Hepatocyte (in vitro differentiated cells): Measurements from ENCODE around the gene GPR183. TPM values are rescaled to one million over a fixed set of nuclear protein-coding genes. Genes with fewer than 3 reads are reported as not detected.

Experiments used
- DNase-seq: peaks from one replicate; pipeline ENCODE4 v3.0.0-alpha.2; 2016; ENCODE audit warnings: low spot score
- H2AFZ ChIP-seq: fragments of 200-600 bp; sonication (generic); 2 replicates; pipeline ENCODE4 v1.6.0; 2016; ENCODE audit warnings: antibody characterized with exemption, mild to moderate bottlenecking
- H3K27ac ChIP-seq: fragments of 200-600 bp; sonication (generic); 2 replicates; pipeline ENCODE4 v1.5.1; 2016; ENCODE audit warnings: mild to moderate bottlenecking
- H3K27me3 ChIP-seq: fragments of 200-600 bp; sonication (generic); 2 replicates; pipeline ENCODE4 v1.6.1; 2016
- H3K36me3 ChIP-seq: fragments of 200-600 bp; sonication (generic); replicated peaks from 2 replicates; pipeline ENCODE4 v1.5.1; 2016; ENCODE audit warnings: low read depth; ENCODE audit not compliant: insufficient read depth
- H3K4me1 ChIP-seq: fragments of 200-600 bp; sonication (generic); 2 replicates; pipeline ENCODE4 v1.5.1; 2016; ENCODE audit warnings: mild to moderate bottlenecking, moderate library complexity; ENCODE audit not compliant: insufficient read depth
- H3K4me2 ChIP-seq: fragments of 200-600 bp; sonication (generic); 2 replicates; pipeline ENCODE4 v1.6.0; 2016
- H3K4me3 ChIP-seq: fragments of 200-600 bp; sonication (generic); 2 replicates; pipeline ENCODE4 v1.5.1; 2016; ENCODE audit warnings: mild to moderate bottlenecking
- H3K79me2 ChIP-seq: fragments of 200-600 bp; sonication (generic); 2 replicates; pipeline ENCODE4 v1.6.0; 2017; ENCODE audit warnings: mild to moderate bottlenecking
- H3K9me2 ChIP-seq: fragments of 200-600 bp; sonication (generic); replicated peaks from 2 replicates; pipeline ENCODE4 v1.6.0; 2017; ENCODE audit warnings: mild to moderate bottlenecking; ENCODE audit not compliant: insufficient read depth
- H3K9me3 ChIP-seq: fragments of 200-600 bp; sonication (generic); 2 replicates; pipeline ENCODE4 v1.5.1; 2016; ENCODE audit warnings: low read depth, mild to moderate bottlenecking
- H4K20me1 ChIP-seq: fragments of 200-600 bp; sonication (generic); 2 replicates; pipeline ENCODE4 v1.6.0; 2016; ENCODE audit warnings: mild to moderate bottlenecking; ENCODE audit not compliant: insufficient read depth, poor library complexity, severe bottlenecking
- EZH2 ChIP-seq: fragments of 200-600 bp; sonication (generic); IDR thresholded peaks from 2 replicates; pipeline ENCODE4 v1.6.1; 2016; ENCODE audit warnings: antibody characterized with exemption, mild to moderate bottlenecking, borderline replicate concordance
- EZH2phosphoT487 ChIP-seq: fragments of 200-600 bp; sonication (generic); IDR thresholded peaks from one replicate; pipeline ENCODE4 v1.6.1; 2018; ENCODE audit warnings: antibody characterized with exemption, mild to moderate bottlenecking, low read depth, moderate library complexity; ENCODE audit not compliant: unreplicated experiment, severe bottlenecking
- WGBS: methylation state at CpG from one replicate; pipeline ENCODE4 v1.1.6; 2016; ENCODE audit warnings: low lambda C conversion rate; ENCODE audit errors: missing lambda C conversion rate; 5-methylcytosine and 5-hydroxymethylcytosine counted together
- microRNA counts: library from miRNA; unstranded; fragments of <30 nt; microRNA quantifications from one replicate; lab custom pipeline; 2017
- microRNA-seq: library from miRNA; unstranded; fragments of <30 nt; microRNA quantifications from one replicate; pipeline ENCODE4, GENCODE V29; 2017
- polyA plus RNA-seq: library from polyadenylated mRNA; unstranded; fragments of >200 nt; fragmentation: Nextera tagmentation; extraction: Ambion mirVana; gene quantifications from 2 replicates; pipeline ENCODE4 v1.2.1, GENCODE V29; 2016
- small RNA-seq: library from RNA; depleted of rRNA; stranded (forward); fragments of <200 nt; gene quantifications from one replicate; pipeline ENCODE3, GENCODE V24; 2014
- total RNA-seq: library from RNA; depleted of rRNA; stranded (reverse); fragments of >200 nt; gene quantifications from 2 replicates; pipeline ENCODE4 v1.2.3, GENCODE V29; 2014
- TF ChIP-seq, protein P1 (sequence below): fragments of 200-600 bp; sonication (generic); IDR thresholded peaks from 2 replicates; pipeline ENCODE4 v1.5.1; 2016; ENCODE audit warnings: antibody characterized with exemption, mild to moderate bottlenecking; ENCODE audit not compliant: poor library complexity

The GPR183 gene
- total and polyA plus RNA-seq, 2 experiments from 2014 or later = 1.4 to 5.2 TPM

GRCh38 chr13:99246100-99246499 lies 61.1 kb downstream of the GPR183 start:
- DNase-seq = no peak
- no peaks in the 10 kb centered on the region for H3K36me3 ChIP-seq
- H3K4me3 ChIP-seq = no peak overlapping the region
- no peaks in the 10 kb centered on the region for H3K27me3 ChIP-seq
- no peak overlapping the region for H3K4me2 ChIP-seq
- WGBS = 97% methylated on average over 1 of the region's 1 CpG
- H4K20me1 ChIP-seq = no peaks in the 10 kb centered on the region
- peaks cover 6% of the 10 kb centered on the region for H3K79me2 ChIP-seq
- TF ChIP-seq EZH2phosphoT487 = no peak
- no peak for TF ChIP-seq EZH2
- TF ChIP-seq, protein P1, sequence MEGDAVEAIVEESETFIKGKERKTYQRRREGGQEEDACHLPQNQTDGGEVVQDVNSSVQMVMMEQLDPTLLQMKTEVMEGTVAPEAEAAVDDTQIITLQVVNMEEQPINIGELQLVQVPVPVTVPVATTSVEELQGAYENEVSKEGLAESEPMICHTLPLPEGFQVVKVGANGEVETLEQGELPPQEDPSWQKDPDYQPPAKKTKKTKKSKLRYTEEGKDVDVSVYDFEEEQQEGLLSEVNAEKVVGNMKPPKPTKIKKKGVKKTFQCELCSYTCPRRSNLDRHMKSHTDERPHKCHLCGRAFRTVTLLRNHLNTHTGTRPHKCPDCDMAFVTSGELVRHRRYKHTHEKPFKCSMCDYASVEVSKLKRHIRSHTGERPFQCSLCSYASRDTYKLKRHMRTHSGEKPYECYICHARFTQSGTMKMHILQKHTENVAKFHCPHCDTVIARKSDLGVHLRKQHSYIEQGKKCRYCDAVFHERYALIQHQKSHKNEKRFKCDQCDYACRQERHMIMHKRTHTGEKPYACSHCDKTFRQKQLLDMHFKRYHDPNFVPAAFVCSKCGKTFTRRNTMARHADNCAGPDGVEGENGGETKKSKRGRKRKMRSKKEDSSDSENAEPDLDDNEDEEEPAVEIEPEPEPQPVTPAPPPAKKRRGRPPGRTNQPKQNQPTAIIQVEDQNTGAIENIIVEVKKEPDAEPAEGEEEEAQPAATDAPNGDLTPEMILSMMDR = no peak
- H3K9me3 ChIP-seq = no peaks in the 10 kb centered on the region
- H3K9me2 ChIP-seq = no peaks in the 10 kb centered on the region
- no peaks in the 10 kb centered on the region for H3K4me1 ChIP-seq
- H3K27ac ChIP-seq = no peak overlapping the region
- no peak overlapping the region for H2AFZ ChIP-seq

MicroRNAs within 50 kb of the gene (microRNA counts, 767-probe panel; counts per million panel counts)
- not detected for microRNA hsa-miR-623 (lab: Ali Mortazavi, UCI)

Small RNA genes within 50 kb of the gene (microRNA-seq; reads per million reads assigned to microRNA genes)
- gene MIR623 = not detected

Small RNA genes within 50 kb of the gene (small RNA-seq; reads per million reads assigned to genes)
- not detected for gene MIR623

Other genes with a start within 250 kb of the GPR183 start
- 78.2 and 87.7 TPM in 2 replicates for gene UBAC2, start 106.5 kb downstream of the GPR183 start, total RNA-seq
- gene UBAC2, start 106.5 kb downstream of the GPR183 start, polyA plus RNA-seq = 68.2 and 83.1 TPM in 2 replicates
- gene GPR18, start 49.0 kb downstream of the GPR183 start, total RNA-seq = not detected in 2 replicates
- 0.35 TPM in 1 of 2 replicates, not detected in the other for gene GPR18, start 49.0 kb downstream of the GPR183 start, polyA plus RNA-seq
- 272 and 280 TPM in 2 replicates for gene TM9SF2, start 194.1 kb upstream of the GPR183 start, total RNA-seq
- gene TM9SF2, start 194.1 kb upstream of the GPR183 start, polyA plus RNA-seq = 160 and 184 TPM in 2 replicates